SJCRH30 (cell line): ENCODE results near the gene SPECC1. TPM values are rescaled to one million over a fixed set of nuclear protein-coding genes. Genes with fewer than 3 reads are reported as not detected.
"Not testable (repeated sequence)": the region's sequence is repeated elsewhere in the genome, so short reads cannot be mapped to it uniquely, and the experiment has no call there.

Source experiments
- DNase-seq, 2 experiments: peaks; one replicate each; pipeline ENCODE4 v3.0.0-alpha.2; 2015 to 2020
- H3K27ac ChIP-seq: fragments of 250-450 bp; sonication (Bioruptor Pico); 2 replicates; pipeline ENCODE4 v1.5.1; 2020; ENCODE audit warnings: mild to moderate bottlenecking, moderate library complexity
- H3K27me3 ChIP-seq: fragments of 250-450 bp; sonication (Bioruptor Pico); 2 replicates; pipeline ENCODE4 v1.5.1; 2020; ENCODE audit warnings: mild to moderate bottlenecking, moderate library complexity
- H3K36me3 ChIP-seq: fragments of 250-450 bp; sonication (Bioruptor Pico); 2 replicates; pipeline ENCODE4 v1.5.1; 2020; ENCODE audit warnings: mild to moderate bottlenecking, moderate library complexity
- H3K4me1 ChIP-seq: fragments of 250-450 bp; sonication (Bioruptor Pico); 2 replicates; pipeline ENCODE4 v1.5.1; 2020; ENCODE audit warnings: mild to moderate bottlenecking, moderate library complexity
- H3K4me3 ChIP-seq: fragments of 250-450 bp; sonication (Bioruptor Pico); 2 replicates; pipeline ENCODE4 v1.5.1; 2020; ENCODE audit warnings: mild to moderate bottlenecking, moderate library complexity
- H3K9me3 ChIP-seq: fragments of 250-450 bp; sonication (Bioruptor Pico); replicated peaks from 2 replicates; pipeline ENCODE4 v1.5.1; 2020; ENCODE audit warnings: mild to moderate bottlenecking, moderate library complexity
- total RNA-seq: library from RNA; depleted of rRNA; stranded (reverse); fragments of >200 nt; shearing (Covaris generic); gene quantifications from 2 replicates; pipeline ENCODE4 v1.2.3, GENCODE V29; 2014

SPECC1 gene
- total RNA-seq, 1 experiment from 2014 or later = 167 TPM

GRCh38 chr17:20304961-20305360 is 295.8 kb downstream of the SPECC1 start:
- Histone ChIP-seq H3K4me3 (no peak overlapping the region), H3K9me3 (peaks cover 19% of the 10 kb centered on the region), H3K4me1 (peaks cover 8% of the 10 kb centered on the region), H3K27ac (no peak overlapping the region), H3K27me3 (no peaks in the 10 kb centered on the region), H3K36me3 (peaks cover 15% of the 10 kb centered on the region)
- DNase-seq = peak in 1 of 2 experiments; percentile 44

DNA sequence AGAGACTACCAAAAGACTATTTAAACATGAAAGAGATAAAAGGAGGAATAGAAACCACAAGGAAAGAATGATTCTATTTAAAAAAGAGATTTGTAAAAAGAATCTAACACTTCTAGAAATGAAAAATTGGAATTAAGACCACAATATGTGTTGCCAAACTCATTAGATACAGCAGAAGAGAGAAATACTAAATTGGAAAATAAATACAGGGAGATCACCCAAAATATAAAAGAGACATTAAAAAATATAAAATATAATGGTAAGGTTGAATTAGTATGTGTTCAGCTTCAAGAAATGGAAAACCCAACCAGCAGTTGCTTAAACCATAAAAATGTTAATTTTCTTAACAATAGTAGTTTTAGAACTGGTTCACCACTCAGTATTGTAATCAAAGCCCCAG is 297.8 kb downstream of the SPECC1 start:
- Histone ChIP-seq H3K4me3 (no peak overlapping the region), H3K36me3 (peaks cover 15% of the 10 kb centered on the region), H3K27ac (no peak overlapping the region), H3K9me3 (peaks cover 19% of the 10 kb centered on the region), H3K4me1 (no peaks in the 10 kb centered on the region), H3K27me3 (no peaks in the 10 kb centered on the region)
- DNase-seq = no peak

GRCh38 chr17:20307326-20307910 is 298.3 kb downstream of the SPECC1 start:
- Histone ChIP-seq H3K36me3 (peaks cover 15% of the 10 kb centered on the region), H3K27ac (no peak overlapping the region), H3K27me3 (no peaks in the 10 kb centered on the region), H3K9me3 (peaks cover 19% of the 10 kb centered on the region), H3K4me3 (no peak overlapping the region), H3K4me1 (no peaks in the 10 kb centered on the region)
- DNase-seq = no peak

GRCh38 chr17:20310481-20310880 is 301.3 kb downstream of the SPECC1 start:
- Histone ChIP-seq H3K27me3 (no peaks in the 10 kb centered on the region), H3K36me3 (peaks cover 15% of the 10 kb centered on the region), H3K27ac (no peak overlapping the region), H3K4me1 (peaks cover 7% of the 10 kb centered on the region), H3K9me3 (peaks cover 19% of the 10 kb centered on the region), H3K4me3 (no peak overlapping the region)
- DNase-seq = no peak

DNA sequence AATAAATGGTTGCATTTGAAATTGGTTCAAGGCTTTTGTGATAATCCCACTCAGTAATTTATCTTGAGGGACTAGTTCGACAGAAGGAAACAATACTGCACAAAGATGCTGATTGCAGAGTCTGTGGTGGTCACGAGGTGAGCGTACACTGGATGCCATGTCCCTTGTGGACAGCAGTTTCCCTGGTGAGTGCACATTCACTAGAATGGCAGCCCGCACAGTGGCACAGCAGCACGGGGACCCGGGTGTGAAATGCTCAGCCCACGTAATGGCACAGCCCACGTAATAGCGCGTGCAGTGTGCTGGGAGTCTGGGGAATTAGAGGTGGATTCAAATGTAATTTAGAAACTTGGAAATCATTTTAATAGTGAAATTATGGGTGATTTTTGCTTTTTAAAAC is 304.1 kb downstream of the SPECC1 start:
- H3K9me3 ChIP-seq = peaks cover 3% of the 10 kb centered on the region; the same call in 1 of the 2 replicates
- no peak overlapping the region for H3K4me3 ChIP-seq
- no peaks in the 10 kb centered on the region for H3K27me3 ChIP-seq
- H3K36me3 ChIP-seq = no peaks in the 10 kb centered on the region; the same call in 1 of the 2 replicates
- no peak overlapping the region for H3K27ac ChIP-seq
- DNase-seq = no peak
- peaks cover 16% of the 10 kb centered on the region for H3K4me1 ChIP-seq

DNA sequence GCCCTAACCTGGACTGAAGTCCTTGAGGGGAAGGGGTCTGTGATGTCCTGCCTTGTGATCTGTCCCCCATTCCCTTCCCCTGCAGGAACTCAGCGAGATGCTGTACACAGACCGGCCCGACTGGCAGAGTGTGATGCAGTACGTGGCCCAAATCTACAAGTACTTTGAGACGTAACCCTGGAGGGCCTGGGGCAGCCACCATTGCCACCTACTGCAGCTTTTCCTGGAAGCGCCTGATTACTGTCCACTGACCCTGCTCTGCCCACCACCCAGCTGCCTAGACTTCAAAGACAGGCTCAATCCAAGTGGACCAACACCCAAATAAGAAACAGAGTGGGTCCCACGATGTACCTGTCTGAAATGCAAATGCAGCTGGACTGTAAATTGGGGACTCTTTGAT is 304.7 kb downstream of the SPECC1 start:
- Histone ChIP-seq H3K4me1 (peaks cover 16% of the 10 kb centered on the region), H3K27me3 (no peaks in the 10 kb centered on the region), H3K36me3 (no peaks in the 10 kb centered on the region; the same call in 1 of the 2 replicates), H3K4me3 (no peak overlapping the region), H3K27ac (no peak overlapping the region), H3K9me3 (peaks cover 2% of the 10 kb centered on the region; the same call in 1 of the 2 replicates)
- DNase-seq = no peak

DNA sequence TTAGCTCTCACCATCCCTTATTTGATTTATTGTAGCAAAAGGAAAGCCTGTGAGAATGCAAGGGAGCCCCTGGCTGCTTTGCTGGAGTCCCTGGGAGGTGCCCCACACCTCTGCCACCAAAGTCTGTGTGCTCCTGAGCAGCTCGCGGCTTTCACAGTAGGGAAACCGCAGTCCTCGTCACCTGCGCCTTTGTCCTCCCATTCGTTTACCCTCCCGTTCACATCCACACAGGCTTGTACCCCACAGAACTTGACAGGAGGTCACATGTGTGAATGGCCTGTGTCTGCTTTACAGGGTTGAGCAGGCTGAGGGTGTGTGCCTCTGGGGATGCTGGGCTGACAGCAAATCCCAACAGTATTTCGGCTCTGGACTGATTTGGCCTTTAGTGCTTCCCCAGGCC is 305.7 kb downstream of the SPECC1 start:
- no peak for DNase-seq
- H3K27ac ChIP-seq = peak overlapping the region; percentile 48
- H3K36me3 ChIP-seq = no peaks in the 10 kb centered on the region
- no peak overlapping the region for H3K4me3 ChIP-seq
- H3K9me3 ChIP-seq = no peaks in the 10 kb centered on the region
- H3K4me1 ChIP-seq = peaks cover 16% of the 10 kb centered on the region
- no peaks in the 10 kb centered on the region for H3K27me3 ChIP-seq

GRCh38 chr17:20315311-20315710 is 306.2 kb downstream of the SPECC1 start:
- no peaks in the 10 kb centered on the region for H3K36me3 ChIP-seq
- DNase-seq = no peak
- H3K4me3 ChIP-seq = no peak overlapping the region
- no peaks in the 10 kb centered on the region for H3K27me3 ChIP-seq
- H3K27ac ChIP-seq = peak overlapping the region; percentile 48
- H3K4me1 ChIP-seq = peaks cover 16% of the 10 kb centered on the region
- no peaks in the 10 kb centered on the region for H3K9me3 ChIP-seq

- Histone ChIP-seq H3K4me3 (no peak overlapping the region), H3K9me3 (no peaks in the 10 kb centered on the region; the same call in 1 of the 2 replicates), H3K27me3 (no peaks in the 10 kb centered on the region), H3K36me3 (no peaks in the 10 kb centered on the region), H3K27ac (peak overlapping the region; percentile 48), H3K4me1 (peaks cover 16% of the 10 kb centered on the region)
- DNase-seq = peak; percentile 98 to 99
Measured at GRCh38 chr17:20315821-20316220, 306.7 kb downstream of the SPECC1 start.

- not testable (repeated sequence) for H3K27me3 ChIP-seq, H3K27ac ChIP-seq, H3K4me1 ChIP-seq, H3K4me3 ChIP-seq, H3K36me3 ChIP-seq, H3K9me3 ChIP-seq
- peak; percentile 48 to 63 for DNase-seq
Measured at GRCh38 chr17:20320535-20321229, 311.5 kb downstream of the SPECC1 start.

DNA sequence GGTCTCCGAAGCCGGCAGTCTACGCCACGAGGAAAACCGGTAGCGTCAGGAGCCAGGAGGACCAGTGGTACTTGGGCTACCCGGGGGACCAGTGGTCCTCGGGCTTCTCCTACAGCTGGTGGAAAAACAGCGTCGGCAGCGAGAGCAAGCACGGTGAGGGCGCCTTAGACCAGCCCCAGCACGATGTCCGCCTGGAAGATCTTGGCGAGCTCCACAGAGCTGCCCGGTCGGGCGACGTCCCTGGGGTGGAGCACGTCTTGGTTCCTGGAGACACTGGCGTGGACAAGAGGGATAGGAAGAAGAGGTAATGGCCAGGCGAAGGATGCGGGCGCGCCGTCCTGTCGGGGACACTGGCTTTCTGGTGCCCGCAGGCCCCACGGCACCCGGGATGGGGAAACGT is 312.2 kb downstream of the SPECC1 start:
- not testable (repeated sequence) for H3K36me3 ChIP-seq, H3K4me3 ChIP-seq, DNase-seq

GRCh38 chr17:20327739-20328138 is 318.6 kb downstream of the SPECC1 start:
- not testable (repeated sequence) for DNase-seq, H3K4me3 ChIP-seq, H3K9me3 ChIP-seq, H3K27me3 ChIP-seq, H3K4me1 ChIP-seq, H3K27ac ChIP-seq, H3K36me3 ChIP-seq

More for the DNA sequence above, 312.2 kb downstream of the SPECC1 start:
- H3K27ac ChIP-seq, H3K27me3 ChIP-seq, H3K4me1 ChIP-seq, H3K9me3 ChIP-seq: not testable (repeated sequence)

GRCh38 chr17:20351405-20351804 is 342.2 kb downstream of the SPECC1 start:
- H3K9me3 ChIP-seq, H3K36me3 ChIP-seq, H3K4me3 ChIP-seq, H3K4me1 ChIP-seq, H3K27me3 ChIP-seq, DNase-seq, H3K27ac ChIP-seq: not testable (repeated sequence)

DNA sequence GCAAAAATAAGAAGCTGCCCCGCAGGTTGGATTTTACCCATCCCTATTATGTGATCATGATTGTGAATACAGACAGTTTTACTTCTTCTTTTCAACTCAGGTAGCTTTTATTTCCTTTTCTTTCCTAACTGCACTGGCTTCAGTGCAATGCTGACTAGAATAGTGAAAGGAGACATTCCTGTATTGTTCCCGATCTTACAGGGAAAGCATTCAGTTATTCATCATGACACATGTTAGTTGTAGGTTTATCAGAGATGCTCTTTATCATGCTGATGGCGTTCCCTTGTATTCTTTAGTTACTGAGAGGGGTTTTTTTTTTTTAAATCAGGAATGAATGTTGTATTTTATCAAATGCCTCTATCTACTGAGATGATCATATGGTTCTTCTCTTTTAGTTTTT is 343.4 kb downstream of the SPECC1 start:
- not testable (repeated sequence) for H3K36me3 ChIP-seq, H3K27ac ChIP-seq, H3K4me1 ChIP-seq, H3K9me3 ChIP-seq, H3K4me3 ChIP-seq, H3K27me3 ChIP-seq, DNase-seq

DNA sequence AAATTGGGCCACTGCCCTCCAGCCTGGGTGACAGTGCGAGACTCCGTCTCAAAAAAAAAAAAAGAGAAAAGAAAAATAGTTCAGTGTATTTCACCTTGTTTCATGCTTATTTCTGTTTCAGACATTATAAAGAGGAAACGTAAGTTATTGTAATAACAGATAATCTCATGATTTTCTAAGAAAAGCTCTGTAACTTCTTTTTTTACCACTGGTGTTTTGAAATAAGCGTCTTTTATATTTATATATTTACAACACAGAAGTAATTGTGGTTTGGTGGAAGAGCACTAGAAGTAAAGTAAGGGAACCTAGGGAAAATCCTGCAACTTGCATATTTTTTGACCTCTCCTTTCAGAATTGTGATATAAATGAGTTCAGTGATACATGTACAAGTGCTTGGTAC is 354.7 kb downstream of the SPECC1 start:
- H3K36me3 ChIP-seq, H3K4me1 ChIP-seq, H3K27ac ChIP-seq, DNase-seq, H3K27me3 ChIP-seq, H3K4me3 ChIP-seq, H3K9me3 ChIP-seq: not testable (repeated sequence)
